LNCaP clone FGC (cell line): ENCODE results near the gene ANK2.

ENCODE experiments used
- DNase-seq: peaks from one replicate; pipeline ENCODE4 v3.0.0-alpha.2; 2011; ENCODE audit warnings: low read depth
- H3K4me3 ChIP-seq: 2 replicates; pipeline ENCODE4 v1.5.1; 2011; ENCODE audit warnings: mild to moderate bottlenecking, low read depth, low read length, control low read depth
- CTCF ChIP-seq: IDR thresholded peaks from 2 replicates; pipeline ENCODE4 v1.5.1; 2012; ENCODE audit warnings: mild to moderate bottlenecking; ENCODE audit not compliant: control insufficient read depth, insufficient read depth; ENCODE audit errors: extremely low read depth

The ANK2 gene

GRCh38 chr4:113328514-113328913 is 279.1 kb downstream of the ANK2 start:
- DNase-seq, result no peak
- peak; percentile 38 for TF ChIP-seq CTCF

GRCh38 chr4:113330200-113330599 is 280.7 kb downstream of the ANK2 start:
- no peak overlapping the region for H3K4me3 ChIP-seq
- TF ChIP-seq CTCF, result no peak
- no peak for DNase-seq

More at GRCh38 chr4:113328514-113328913, 279.1 kb downstream of the ANK2 start:
- H3K4me3 ChIP-seq, result no peak overlapping the region

GRCh38 chr4:113331811-113332210 is 282.4 kb downstream of the ANK2 start:
- no peak overlapping the region for H3K4me3 ChIP-seq
- no peak for DNase-seq
- no peak for TF ChIP-seq CTCF

GRCh38 chr4:113332701-113333100 is 283.2 kb downstream of the ANK2 start:
- TF ChIP-seq CTCF, result no peak
- H3K4me3 ChIP-seq, result no peak overlapping the region
- DNase-seq, result no peak

- TF ChIP-seq CTCF, result no peak
- DNase-seq, result no peak
- no peak overlapping the region for H3K4me3 ChIP-seq
These were observed 286.3 kb downstream of the ANK2 start for GRCh38 chr4:113335746-113336145.

- TF ChIP-seq CTCF, result no peak
- H3K4me3 ChIP-seq, result no peak overlapping the region
- no peak for DNase-seq
These were observed 287.1 kb downstream of the ANK2 start for GRCh38 chr4:113336556-113336955.

- TF ChIP-seq CTCF, result no peak
- no peak for DNase-seq
- H3K4me3 ChIP-seq, result no peak overlapping the region
These were observed 290.0 kb downstream of the ANK2 start for GRCh38 chr4:113339430-113339813.
